Peyer's patch (tissue), 4 donors: ENCODE data around the gene LMTK2. TPM values are rescaled to one million over a fixed set of nuclear protein-coding genes. Genes with fewer than 3 reads are reported as not detected.
A peak's percentile ranks its signal among the peaks of the same experiment; 100 is the strongest.

Experiments
- DNase-seq, 3 donors: peaks; one replicate each; pipeline ENCODE4 v3.0.0-alpha.2; 2017 to 2019
- H3K27ac ChIP-seq, 4 donors: fragments of 200-600 bp; sonication (generic); one replicate each; pipeline ENCODE4 v1.5.1; 2016 to 2019
- H3K27me3 ChIP-seq, 2 donors: fragments of 200-600 bp; sonication (generic); one replicate each; pipeline ENCODE4 v1.5.1; 2019
- H3K36me3 ChIP-seq, 3 donors: fragments of 200-600 bp; sonication (generic); one replicate each; pipeline ENCODE4 v1.5.1; 2016 to 2019
- H3K4me1 ChIP-seq, 4 donors: fragments of 200-600 bp; sonication (generic); one replicate each; pipeline ENCODE4 v1.5.1; 2016 to 2019
- H3K4me3 ChIP-seq, 4 donors: fragments of 200-600 bp; sonication (generic); 1 replicate in 3 of 4; 2 replicates in 1 of 4; pipeline ENCODE4 v1.5.1; 2016 to 2019; ENCODE audit warnings: mild to moderate bottlenecking in 1 of 4
- H3K9me3 ChIP-seq, 4 donors: fragments of 200-600 bp; sonication (generic); one replicate each; pipeline ENCODE4 v1.5.1; 2016 to 2019; ENCODE audit warnings: mild to moderate bottlenecking in 1 of 4
- POLR2A ChIP-seq, 2 donors: fragments of 450-650 bp; IDR thresholded peaks; one replicate each; pipeline ENCODE4 v1.5.1; 2017; ENCODE audit warnings: antibody characterized with exemption in 2 of 2, mild to moderate bottlenecking in 2 of 2, moderate library complexity in 2 of 2
- total RNA-seq, 4 donors: library from RNA; depleted of rRNA; stranded (reverse); fragments of >200 nt; gene quantifications; one replicate each; pipeline ENCODE4 v1.1.0, GENCODE V29; 2016
- TF ChIP-seq, protein P1 (sequence below), 6 experiments: fragments of 450-650 bp in 4 of 6; fragments of 200-600 bp in 2 of 6; sonication (generic) in 1 of 6; IDR thresholded peaks; one replicate each; pipeline ENCODE4 v1.5.1; 2017 to 2019; ENCODE audit warnings: antibody characterized with exemption in 6 of 6, mild to moderate bottlenecking in 3 of 6, moderate library complexity in 1 of 6

Gene LMTK2
- total RNA-seq, 4 donors from 2014 or later = 23.1 to 54.0 (median 51.4) TPM

DNA sequence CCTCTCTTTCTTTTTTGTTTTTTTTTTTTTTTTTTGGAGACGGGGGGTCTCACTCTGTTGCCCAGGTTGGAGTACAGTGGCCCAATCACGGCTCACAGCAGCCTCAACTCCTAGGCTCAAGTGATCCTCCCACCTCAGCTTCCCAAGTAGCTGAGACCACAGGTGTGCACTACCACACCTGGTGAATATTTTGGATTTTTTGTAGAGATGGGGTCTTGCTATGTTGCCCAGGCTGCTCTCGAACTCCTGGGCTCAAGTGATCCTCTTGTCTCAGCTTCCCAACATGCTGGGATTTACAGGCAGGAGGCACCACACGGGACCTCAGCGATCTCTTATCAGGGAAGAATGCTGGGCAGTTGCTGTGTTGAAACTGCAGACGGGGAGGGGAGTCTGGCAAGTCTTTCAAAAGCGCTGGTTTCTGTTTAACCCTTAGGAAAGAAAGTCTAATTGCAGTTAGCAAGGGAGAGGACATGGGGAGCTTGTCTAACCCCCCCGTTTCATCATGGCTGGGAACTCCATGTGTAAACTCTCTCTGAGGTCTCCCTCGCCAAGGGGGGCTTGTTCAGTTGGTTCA, 39.6 kb upstream of the LMTK2 start:
- no peak for DNase-seq
- no peaks in the 10 kb centered on the region for H3K27me3 ChIP-seq
- no peak overlapping the region for H3K27ac ChIP-seq
- no peak overlapping the region for H3K4me3 ChIP-seq
- no peaks in the 10 kb centered on the region for H3K4me1 ChIP-seq
- H3K9me3 ChIP-seq = no peaks in the 10 kb centered on the region
- TF ChIP-seq POLR2A (IDR thresholded peaks at IDR 0.05) = no peak
- TF ChIP-seq, protein P1, sequence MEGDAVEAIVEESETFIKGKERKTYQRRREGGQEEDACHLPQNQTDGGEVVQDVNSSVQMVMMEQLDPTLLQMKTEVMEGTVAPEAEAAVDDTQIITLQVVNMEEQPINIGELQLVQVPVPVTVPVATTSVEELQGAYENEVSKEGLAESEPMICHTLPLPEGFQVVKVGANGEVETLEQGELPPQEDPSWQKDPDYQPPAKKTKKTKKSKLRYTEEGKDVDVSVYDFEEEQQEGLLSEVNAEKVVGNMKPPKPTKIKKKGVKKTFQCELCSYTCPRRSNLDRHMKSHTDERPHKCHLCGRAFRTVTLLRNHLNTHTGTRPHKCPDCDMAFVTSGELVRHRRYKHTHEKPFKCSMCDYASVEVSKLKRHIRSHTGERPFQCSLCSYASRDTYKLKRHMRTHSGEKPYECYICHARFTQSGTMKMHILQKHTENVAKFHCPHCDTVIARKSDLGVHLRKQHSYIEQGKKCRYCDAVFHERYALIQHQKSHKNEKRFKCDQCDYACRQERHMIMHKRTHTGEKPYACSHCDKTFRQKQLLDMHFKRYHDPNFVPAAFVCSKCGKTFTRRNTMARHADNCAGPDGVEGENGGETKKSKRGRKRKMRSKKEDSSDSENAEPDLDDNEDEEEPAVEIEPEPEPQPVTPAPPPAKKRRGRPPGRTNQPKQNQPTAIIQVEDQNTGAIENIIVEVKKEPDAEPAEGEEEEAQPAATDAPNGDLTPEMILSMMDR (IDR thresholded peaks at IDR 0.05) = no peak
- H3K36me3 ChIP-seq = no peaks in the 10 kb centered on the region

DNA sequence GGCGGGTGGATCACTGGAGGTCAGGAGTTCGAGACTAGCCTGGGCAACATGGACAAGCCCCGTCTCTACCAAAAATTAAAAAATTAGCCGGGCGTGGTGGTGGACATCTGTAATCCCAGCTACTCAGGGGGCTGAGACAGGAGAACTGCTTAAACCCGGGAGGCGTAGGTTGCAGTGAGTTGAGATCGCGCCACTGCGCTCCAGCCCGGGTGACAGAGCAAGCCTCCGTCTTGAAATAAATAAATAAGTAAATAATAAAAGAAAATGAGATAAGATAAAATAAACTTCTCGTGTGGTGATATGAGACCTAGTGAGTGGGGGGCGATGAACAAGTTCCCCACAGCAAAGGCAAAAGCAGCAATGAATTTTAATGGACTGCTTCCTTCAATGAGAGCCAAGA, 33.6 kb upstream of the LMTK2 start:
- no peaks in the 10 kb centered on the region for H3K27me3 ChIP-seq
- no peak overlapping the region for H3K4me3 ChIP-seq
- no peak for TF ChIP-seq POLR2A (IDR thresholded peaks at IDR 0.05)
- TF ChIP-seq, protein P1 (IDR thresholded peaks at IDR 0.05) = no peak
- no peaks in the 10 kb centered on the region for H3K9me3 ChIP-seq
- no peak overlapping the region for H3K27ac ChIP-seq
- DNase-seq = no peak
- no peaks in the 10 kb centered on the region for H3K4me1 ChIP-seq
- H3K36me3 ChIP-seq = no peaks in the 10 kb centered on the region

DNA sequence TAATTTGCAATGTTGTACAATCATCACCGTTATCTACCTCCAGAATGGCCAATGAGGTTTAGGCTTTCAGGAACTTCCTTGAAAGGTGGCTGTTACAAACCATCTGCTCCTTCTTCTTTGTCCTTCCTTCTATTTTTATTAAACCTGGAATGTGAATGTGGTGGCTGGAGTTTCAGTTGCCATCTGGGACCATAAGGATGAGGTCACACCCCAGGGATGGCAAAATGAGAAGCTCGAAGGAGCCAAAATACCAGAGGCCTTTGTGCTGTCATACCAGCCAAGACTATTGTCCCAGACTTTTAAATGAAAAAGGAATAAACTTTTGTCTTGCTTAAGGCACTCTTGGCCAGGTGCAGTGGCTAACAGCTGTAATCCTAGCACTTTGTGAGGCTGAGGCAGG, 30.9 kb upstream of the LMTK2 start:
- DNase-seq = no peak
- no peaks in the 10 kb centered on the region for H3K9me3 ChIP-seq
- H3K27me3 ChIP-seq = no peaks in the 10 kb centered on the region
- H3K4me3 ChIP-seq = no peak overlapping the region
- TF ChIP-seq, protein P1 (IDR thresholded peaks at IDR 0.05) = no peak
- no peak for TF ChIP-seq POLR2A (IDR thresholded peaks at IDR 0.05)
- H3K36me3 ChIP-seq = no peaks in the 10 kb centered on the region
- H3K27ac ChIP-seq = no peak overlapping the region
- H3K4me1 ChIP-seq = no peaks in the 10 kb centered on the region

DNA sequence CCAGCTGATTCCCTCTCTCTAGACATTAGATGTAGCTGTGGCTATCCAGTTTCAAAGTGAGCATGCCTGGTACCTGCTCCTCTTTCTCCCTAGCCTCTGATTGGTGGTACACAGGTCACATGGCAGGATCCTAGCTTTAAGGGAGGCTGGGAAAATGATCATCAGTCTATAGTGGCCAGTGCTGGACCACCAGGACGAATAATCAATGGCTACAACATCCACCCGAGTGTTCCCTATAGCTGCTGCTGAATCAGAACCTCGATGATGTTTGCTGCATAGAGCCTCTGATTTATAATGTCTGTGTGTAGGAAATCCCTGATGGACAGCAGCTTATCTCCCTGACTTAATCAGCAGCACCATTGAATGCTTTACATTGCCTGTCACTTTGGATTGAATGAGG, 28.9 kb upstream of the LMTK2 start:
- Histone ChIP-seq H3K36me3 (no peaks in the 10 kb centered on the region), H3K9me3 (no peaks in the 10 kb centered on the region), H3K4me1 (no peaks in the 10 kb centered on the region), H3K27ac (no peak overlapping the region), H3K4me3 (no peak overlapping the region), H3K27me3 (no peaks in the 10 kb centered on the region)
- no peak for TF ChIP-seq POLR2A (IDR thresholded peaks at IDR 0.05)
- TF ChIP-seq, protein P1 (IDR thresholded peaks at IDR 0.05) = no peak
- DNase-seq = no peak

DNA sequence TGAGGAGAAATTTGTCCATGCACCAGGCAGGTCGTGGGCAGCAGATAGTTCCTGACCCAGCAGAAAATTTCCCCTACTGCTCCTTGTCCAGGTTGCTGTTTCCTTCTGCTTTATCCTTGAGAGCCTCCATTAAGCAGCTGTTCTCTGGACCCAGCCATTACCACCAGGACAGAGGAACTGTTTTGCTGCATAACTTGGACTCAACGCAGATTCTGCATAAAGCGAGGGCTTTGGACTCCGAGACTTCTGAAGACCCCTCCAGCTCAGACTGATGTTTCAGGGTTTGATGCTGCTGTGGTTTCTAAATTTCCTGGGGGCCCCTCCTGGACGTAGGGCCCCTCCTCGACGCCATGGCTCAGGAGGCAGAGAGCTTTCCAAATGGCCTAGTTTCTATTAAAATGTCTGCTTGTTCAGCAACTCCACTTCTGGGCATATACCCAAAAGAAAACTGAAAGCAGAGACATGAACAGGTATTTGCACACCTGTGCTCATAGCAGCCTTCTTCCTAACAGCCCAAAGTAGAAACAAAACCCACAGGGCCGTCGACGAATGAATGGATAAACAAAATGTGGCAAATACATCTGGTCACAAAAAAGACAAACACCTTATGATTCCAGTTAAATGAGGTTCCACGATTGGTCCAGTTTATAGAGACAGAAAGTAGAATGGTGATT, 28.3 kb upstream of the LMTK2 start:
- Histone ChIP-seq H3K9me3 (no peaks in the 10 kb centered on the region), H3K4me3 (no peak overlapping the region), H3K27me3 (no peaks in the 10 kb centered on the region), H3K4me1 (peaks cover 0 to 3% (median 0%) of the 10 kb centered on the region in 4 donors), H3K27ac (no peak overlapping the region), H3K36me3 (no peaks in the 10 kb centered on the region)
- TF ChIP-seq, protein P1 (IDR thresholded peaks at IDR 0.05) = no peak
- no peak for TF ChIP-seq POLR2A (IDR thresholded peaks at IDR 0.05)
- DNase-seq = peak in 1 of 3 donors; percentile 15
